ENCODE measurements around the gene SPON1.
"Not testable (repeated sequence)": the region's sequence is repeated elsewhere in the genome, so short reads cannot be mapped to it uniquely, and the experiment has no call there.

GRCh38 chr11:14252501-14252900, 290.0 kb downstream of the SPON1 start:
- not testable (repeated sequence) for TF ChIP-seq CTCF, POLR2A (IDR thresholded peaks at IDR 0.05)
